ENCODE data around the gene FBLIM1. TPM values are rescaled to one million over a fixed set of nuclear protein-coding genes. Genes with fewer than 3 reads are reported as not detected.

FBLIM1 gene
- total RNA-seq, 1 experiment from 2014 or later, result not detected

- Histone ChIP-seq H3K4me2 (ENCODE audit: low read depth, low read length, poor library complexity, severe bottlenecking) (peak overlapping the region; percentile 99), H3K79me2 (ENCODE audit: low read length) (no peaks in the 10 kb centered on the region), H3K27ac (ENCODE audit: low read length) (peak overlapping the region; percentile 92), H3K9me2 (replicated peaks; ENCODE audit: insufficient read depth, low read length) (no peaks in the 10 kb centered on the region), H3K4me1 (ENCODE audit: low read length) (peaks cover 59% of the 10 kb centered on the region), H3K9ac (ENCODE audit: low read length) (peak overlapping the region; percentile 76), H3K4me3 (ENCODE audit: low read length) (peak overlapping the region; percentile 74), H2AFZ (ENCODE audit: low read length) (peak overlapping the region; percentile 38), H3K36me3 (ENCODE audit: insufficient read depth, low read length) (no peaks in the 10 kb centered on the region), H3K9me3 (ENCODE audit: low read length) (no peaks in the 10 kb centered on the region), H3K27me3 (ENCODE audit: low read length) (no peaks in the 10 kb centered on the region), H4K20me1 (ENCODE audit: insufficient read depth, low read depth, low read length) (no peaks in the 10 kb centered on the region)
- DNase-seq, result no peak
These were observed 75.3 kb downstream of the FBLIM1 start for GRCh38 chr1:15833842-15834405.

- H3K4me1 ChIP-seq (ENCODE audit: low read length), result peaks cover 59% of the 10 kb centered on the region
- no peaks in the 10 kb centered on the region for H3K36me3 ChIP-seq (ENCODE audit: insufficient read depth, low read length)
- no peaks in the 10 kb centered on the region for H3K9me2 ChIP-seq (replicated peaks; ENCODE audit: insufficient read depth, low read length)
- H3K9ac ChIP-seq (ENCODE audit: low read length), result peak overlapping the region; percentile 76
- peak overlapping the region; percentile 53 for H2AFZ ChIP-seq (ENCODE audit: low read length)
- no peaks in the 10 kb centered on the region for H3K27me3 ChIP-seq (ENCODE audit: low read length)
- H3K27ac ChIP-seq (ENCODE audit: low read length), result peak overlapping the region; percentile 92
- H3K4me2 ChIP-seq (ENCODE audit: low read depth, low read length, poor library complexity, severe bottlenecking), result peak overlapping the region; percentile 99
- no peaks in the 10 kb centered on the region for H3K9me3 ChIP-seq (ENCODE audit: low read length)
- peak; percentile 98 for DNase-seq
- H4K20me1 ChIP-seq (ENCODE audit: insufficient read depth, low read depth, low read length), result no peaks in the 10 kb centered on the region
- H3K4me3 ChIP-seq (ENCODE audit: low read length), result peak overlapping the region; percentile 74
- no peaks in the 10 kb centered on the region for H3K79me2 ChIP-seq (ENCODE audit: low read length)
These were observed 76.0 kb downstream of the FBLIM1 start for GRCh38 chr1:15834406-15835204.

GRCh38 chr1:15835205-15835740 is 76.7 kb downstream of the FBLIM1 start:
- H3K4me1 ChIP-seq (ENCODE audit: low read length), result peaks cover 59% of the 10 kb centered on the region
- peak overlapping the region; percentile 76 for H3K9ac ChIP-seq (ENCODE audit: low read length)
- H3K9me3 ChIP-seq (ENCODE audit: low read length), result no peaks in the 10 kb centered on the region
- no peaks in the 10 kb centered on the region for H4K20me1 ChIP-seq (ENCODE audit: insufficient read depth, low read depth, low read length)
- H3K9me2 ChIP-seq (replicated peaks; ENCODE audit: insufficient read depth, low read length), result no peaks in the 10 kb centered on the region
- H3K4me2 ChIP-seq (ENCODE audit: low read depth, low read length, poor library complexity, severe bottlenecking), result peak overlapping the region; percentile 99
- H3K27me3 ChIP-seq (ENCODE audit: low read length), result no peaks in the 10 kb centered on the region
- peak overlapping the region; percentile 92 for H3K27ac ChIP-seq (ENCODE audit: low read length)
- no peak for DNase-seq
- H2AFZ ChIP-seq (ENCODE audit: low read length), result peak overlapping the region; percentile 53
- peak overlapping the region; percentile 74 for H3K4me3 ChIP-seq (ENCODE audit: low read length)
- H3K36me3 ChIP-seq (ENCODE audit: insufficient read depth, low read length), result no peaks in the 10 kb centered on the region
- H3K79me2 ChIP-seq (ENCODE audit: low read length), result no peaks in the 10 kb centered on the region

GRCh38 chr1:15835741-15836510 is 77.3 kb downstream of the FBLIM1 start:
- H3K9ac ChIP-seq (ENCODE audit: low read length), result peak overlapping the region; percentile 76
- no peaks in the 10 kb centered on the region for H3K9me3 ChIP-seq (ENCODE audit: low read length)
- H3K4me3 ChIP-seq (ENCODE audit: low read length), result peak overlapping the region; percentile 74
- H3K36me3 ChIP-seq (ENCODE audit: insufficient read depth, low read length), result no peaks in the 10 kb centered on the region
- DNase-seq, result peak; percentile 98
- H3K4me2 ChIP-seq (ENCODE audit: low read depth, low read length, poor library complexity, severe bottlenecking), result peak overlapping the region; percentile 99
- H3K27ac ChIP-seq (ENCODE audit: low read length), result peak overlapping the region; percentile 92
- no peaks in the 10 kb centered on the region for H4K20me1 ChIP-seq (ENCODE audit: insufficient read depth, low read depth, low read length)
- H3K9me2 ChIP-seq (replicated peaks; ENCODE audit: insufficient read depth, low read length), result no peaks in the 10 kb centered on the region
- peak overlapping the region; percentile 96; the same call in 1 of the 2 replicates for H2AFZ ChIP-seq (ENCODE audit: low read length)
- H3K79me2 ChIP-seq (ENCODE audit: low read length), result no peaks in the 10 kb centered on the region
- peaks cover 56% of the 10 kb centered on the region for H3K4me1 ChIP-seq (ENCODE audit: low read length)
- no peaks in the 10 kb centered on the region for H3K27me3 ChIP-seq (ENCODE audit: low read length)

Other genes with a start within 250 kb of the FBLIM1 start
- gene CASP9, start 234.6 kb upstream of the FBLIM1 start, total RNA-seq (2014; rRNA removed; shearing (Covaris generic); ENCODE audit: low replicate concordance), result 26.1 and 31.8 TPM in 2 replicates
- 15.5 and 31.0 TPM in 2 replicates for gene DNAJC16, start 231.9 kb upstream of the FBLIM1 start, total RNA-seq (2014; rRNA removed; shearing (Covaris generic); ENCODE audit: low replicate concordance)
- 3.3 and 8.6 TPM in 2 replicates for gene AGMAT, start 173.7 kb upstream of the FBLIM1 start, total RNA-seq (2014; rRNA removed; shearing (Covaris generic); ENCODE audit: low replicate concordance)
- gene DDI2, start 141.3 kb upstream of the FBLIM1 start, total RNA-seq (2014; rRNA removed; shearing (Covaris generic); ENCODE audit: low replicate concordance), result 29.3 and 40.0 TPM in 2 replicates
- gene PLEKHM2, start 74.5 kb upstream of the FBLIM1 start, total RNA-seq (2014; rRNA removed; shearing (Covaris generic); ENCODE audit: low replicate concordance), result 41.8 and 60.5 TPM in 2 replicates
- gene SLC25A34, start 22.5 kb upstream of the FBLIM1 start, total RNA-seq (2014; rRNA removed; shearing (Covaris generic); ENCODE audit: low replicate concordance), result 0.52 and 0.83 TPM in 2 replicates
- not detected in 2 replicates for gene TMEM82, start 16.3 kb upstream of the FBLIM1 start, total RNA-seq (2014; rRNA removed; shearing (Covaris generic); ENCODE audit: low replicate concordance)
- 5.4 and 6.4 TPM in 2 replicates for gene UQCRHL, start 48.9 kb downstream of the FBLIM1 start, total RNA-seq (2014; rRNA removed; shearing (Covaris generic); ENCODE audit: low replicate concordance)
- 17.9 and 26.8 TPM in 2 replicates for gene SPEN, start 88.9 kb downstream of the FBLIM1 start, total RNA-seq (2014; rRNA removed; shearing (Covaris generic); ENCODE audit: low replicate concordance)
- 25.9 and 26.8 TPM in 2 replicates for gene ZBTB17, start 217.3 kb downstream of the FBLIM1 start, total RNA-seq (2014; rRNA removed; shearing (Covaris generic); ENCODE audit: low replicate concordance)
- 0.04 TPM in 1 of 2 replicates, not detected in the other for gene SRARP, start 245.4 kb downstream of the FBLIM1 start, total RNA-seq (2014; rRNA removed; shearing (Covaris generic); ENCODE audit: low replicate concordance)